SK-N-DZ (cell line): ENCODE measurements around the gene ZNF410.
"Not testable (repeated sequence)": the region's sequence is repeated elsewhere in the genome, so short reads cannot be mapped to it uniquely, and the experiment has no call there.

Experiments
- DNase-seq: peaks from one replicate; pipeline ENCODE4 v3.0.0-alpha.2; 2015; ENCODE audit warnings: low spot score

ZNF410 gene

DNA sequence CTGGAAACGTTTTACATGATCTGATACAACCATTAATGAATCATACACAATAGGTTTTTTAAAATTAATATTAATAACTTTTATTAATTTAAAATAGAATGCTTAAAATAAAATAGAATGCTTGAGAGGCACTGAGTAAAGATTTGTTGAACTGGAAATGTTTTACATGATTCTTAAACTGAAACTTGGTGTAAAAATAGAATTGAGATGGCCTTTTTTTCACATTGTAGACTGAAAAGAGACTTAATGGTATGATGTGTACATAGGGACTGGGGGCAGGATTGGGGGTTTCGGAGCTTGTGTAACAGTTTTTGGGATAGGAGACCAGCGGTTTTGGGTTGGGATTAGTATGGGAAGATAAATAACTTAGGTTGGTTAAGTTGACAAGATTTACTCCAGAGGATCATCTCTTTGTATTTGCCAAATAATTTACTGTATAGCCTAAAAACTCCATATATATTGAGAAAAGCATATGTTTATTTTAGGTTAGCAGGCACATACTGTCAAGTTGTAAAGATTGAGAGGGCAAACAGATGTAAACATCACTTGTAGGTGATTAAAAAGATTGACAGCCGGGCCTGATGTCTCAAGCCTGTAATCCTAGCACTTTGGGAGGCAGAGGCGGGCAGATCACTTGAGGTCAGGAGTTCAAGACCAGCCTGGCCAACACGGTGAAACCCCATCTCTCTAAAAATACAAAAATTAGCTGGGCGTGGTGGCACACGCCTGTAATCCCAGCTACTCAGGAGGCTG is 2.0 kb upstream of the ZNF410 start:
- no peak for DNase-seq

DNA sequence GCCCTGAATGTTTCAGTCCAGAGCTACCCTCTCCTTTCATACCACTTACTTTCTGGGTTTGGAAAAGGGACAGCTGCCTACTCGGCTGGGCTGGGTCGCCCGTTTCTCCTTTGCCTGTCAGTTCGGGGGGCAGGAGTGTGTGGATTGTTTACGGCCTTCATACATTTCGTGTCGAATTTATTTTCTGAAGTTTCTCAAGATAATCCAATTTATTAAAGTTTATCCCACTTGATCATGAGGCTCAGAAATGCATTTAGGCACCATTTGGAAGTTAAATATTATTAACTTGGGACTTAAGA is 608 bp downstream of the ZNF410 start:
- no peak for DNase-seq

GRCh38 chr14:73887694-73888459 is 1.2 kb downstream of the ZNF410 start:
- no peak for DNase-seq

- no peak for DNase-seq
Observed at GRCh38 chr14:73888460-73888725, 1.7 kb downstream of the ZNF410 start.

GRCh38 chr14:73888971-73889370 is 2.3 kb downstream of the ZNF410 start:
- DNase-seq = no peak

GRCh38 chr14:73889376-73889775 is 2.7 kb downstream of the ZNF410 start:
- DNase-seq = no peak

GRCh38 chr14:73894180-73894687 is 7.6 kb downstream of the ZNF410 start:
- not testable (repeated sequence) for DNase-seq

GRCh38 chr14:73895939-73896338 is 9.3 kb downstream of the ZNF410 start:
- no peak for DNase-seq

GRCh38 chr14:73896521-73896920 is 9.9 kb downstream of the ZNF410 start:
- no peak for DNase-seq

GRCh38 chr14:73903028-73903427 is 16.4 kb downstream of the ZNF410 start:
- no peak for DNase-seq

- DNase-seq = no peak
Observed at GRCh38 chr14:73909681-73910080, 23.0 kb downstream of the ZNF410 start.

- DNase-seq = no peak
Observed at GRCh38 chr14:73913256-73913655, 26.6 kb downstream of the ZNF410 start.

DNA sequence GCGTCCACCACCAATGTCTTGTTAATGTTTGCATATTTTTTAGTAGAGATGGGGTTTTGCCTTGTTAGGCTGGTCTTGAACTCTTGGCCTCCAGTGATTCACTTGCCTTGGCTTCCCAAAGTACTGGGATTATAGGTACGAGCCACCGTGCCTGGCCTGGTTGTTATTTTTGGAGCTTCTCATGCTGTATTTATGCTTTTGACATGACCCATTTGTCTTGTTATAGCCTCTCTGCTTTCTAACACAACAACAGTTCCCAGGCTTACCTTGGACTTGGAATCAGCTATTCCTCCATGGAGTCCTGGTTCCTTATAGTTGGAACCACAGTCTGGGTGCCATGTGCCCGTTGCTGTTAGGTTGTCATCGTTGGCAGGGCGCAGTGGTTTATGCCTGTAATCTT is 29.7 kb downstream of the ZNF410 start:
- DNase-seq = no peak

- DNase-seq = not testable (repeated sequence)
Observed at GRCh38 chr14:73919457-73919856, 32.8 kb downstream of the ZNF410 start.

- DNase-seq = no peak
Observed at GRCh38 chr14:73924337-73924736, 37.7 kb downstream of the ZNF410 start.

GRCh38 chr14:73935666-73936065 is 49.0 kb downstream of the ZNF410 start:
- DNase-seq = no peak

DNA sequence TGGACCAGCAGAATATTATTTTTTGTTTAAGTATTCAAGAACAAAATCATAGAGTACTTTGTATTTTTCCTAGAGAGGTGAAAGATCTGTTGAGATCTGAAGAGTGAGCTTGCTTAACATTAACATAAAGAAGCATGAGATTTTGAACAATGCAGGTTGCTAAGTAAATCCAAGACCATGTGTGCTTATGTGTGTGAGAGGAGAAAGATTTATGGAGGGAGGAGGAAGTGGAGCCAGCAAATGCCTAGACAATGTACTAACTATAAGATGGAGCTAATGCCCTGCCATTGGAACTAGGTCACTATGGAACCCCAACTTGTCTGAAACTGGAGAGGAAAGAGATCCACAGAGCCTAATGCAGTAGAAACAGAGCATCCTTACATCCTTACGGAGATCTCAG is 49.9 kb downstream of the ZNF410 start:
- DNase-seq = no peak

DNA sequence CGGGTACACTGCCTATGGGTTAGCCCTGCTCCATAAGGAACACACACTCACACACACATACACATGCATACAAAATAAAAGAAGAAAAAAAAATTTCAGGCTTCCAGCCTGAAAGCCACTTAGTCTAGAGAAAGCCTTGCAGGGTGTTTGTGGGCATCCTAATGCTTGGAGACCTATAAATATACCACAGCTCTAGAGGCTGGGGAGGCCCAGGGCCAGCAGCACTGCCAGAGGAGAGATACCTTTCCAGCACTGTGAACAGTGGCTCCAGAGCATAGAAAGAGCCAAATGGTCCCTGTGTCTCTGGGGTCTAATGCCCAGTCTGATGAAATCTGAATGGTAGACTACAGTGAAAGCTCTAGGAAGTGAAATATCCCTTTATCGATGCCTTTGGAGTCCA is 50.4 kb downstream of the ZNF410 start:
- DNase-seq = no peak

DNA sequence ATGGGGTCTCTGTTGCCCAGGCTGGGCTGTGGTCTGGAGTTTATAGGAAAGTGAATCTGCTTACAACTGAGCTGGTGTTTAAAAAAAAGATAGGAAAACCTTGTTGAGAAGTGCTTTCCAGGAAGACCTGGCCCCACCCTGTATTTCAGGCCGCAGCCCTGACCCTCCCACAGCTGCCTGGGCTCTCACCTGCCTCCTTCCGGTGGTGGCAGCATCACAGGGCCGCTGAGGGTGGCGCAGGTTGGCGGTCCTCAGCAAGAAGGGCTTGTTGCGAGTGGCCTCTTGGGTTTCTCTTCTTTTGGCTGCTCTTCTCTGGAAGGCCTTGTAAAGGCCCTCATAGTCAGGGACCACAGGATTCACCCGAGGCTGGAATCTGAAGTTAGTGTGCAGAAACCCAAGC is 55.5 kb downstream of the ZNF410 start:
- DNase-seq = no peak

DNA sequence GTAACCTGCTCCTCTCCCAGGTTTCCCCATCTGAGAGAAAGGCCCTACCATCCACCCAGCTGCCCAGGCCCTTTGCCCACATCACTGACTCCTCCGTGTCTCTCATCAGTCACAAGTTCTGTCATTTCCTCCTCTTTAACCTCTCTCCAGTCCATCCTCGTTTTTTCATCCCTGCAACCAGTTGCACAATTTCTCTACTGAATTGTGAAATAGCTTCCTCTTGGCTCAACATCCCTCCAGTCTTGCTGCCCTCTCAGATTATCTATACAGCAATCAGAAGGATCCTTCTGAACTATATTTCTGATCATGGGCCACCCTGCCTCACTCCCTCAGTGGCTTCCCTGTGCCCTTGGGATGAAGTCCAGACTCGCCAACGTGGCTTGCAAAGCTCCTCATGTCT is 56.4 kb downstream of the ZNF410 start:
- no peak for DNase-seq

- no peak for DNase-seq
Observed at GRCh38 chr14:73944432-73945158, 57.9 kb downstream of the ZNF410 start.

DNA sequence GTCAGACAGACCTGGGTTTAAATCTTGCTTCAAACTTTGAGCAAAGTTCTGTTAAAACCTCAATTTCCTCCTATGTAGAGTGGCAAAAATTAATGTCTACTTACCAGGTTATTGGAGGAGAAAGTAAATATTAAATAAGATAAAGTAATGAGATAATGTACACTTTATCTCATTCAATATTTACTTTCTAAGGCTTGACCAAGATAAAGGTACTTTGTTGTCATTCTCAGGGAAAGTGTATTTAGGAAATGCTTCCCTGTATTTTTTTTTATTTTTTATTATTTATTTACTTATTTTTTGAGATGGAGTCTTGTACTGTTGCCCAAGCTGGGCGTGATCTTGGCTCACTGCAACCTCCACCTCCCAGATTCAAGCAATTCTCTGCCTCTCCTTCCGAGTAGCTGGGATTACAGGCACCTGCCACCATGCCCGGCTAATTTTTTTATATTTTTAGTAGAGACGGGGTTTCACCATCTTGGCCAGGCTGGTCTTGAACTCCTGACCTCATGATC is 58.6 kb downstream of the ZNF410 start:
- no peak for DNase-seq
